Sigmoid colon (tissue), 7 donors: ENCODE measurements around the gene RANBP2. TPM values are rescaled to one million over a fixed set of nuclear protein-coding genes. Genes with fewer than 3 reads are reported as not detected.

Experiments
- DNase-seq: peaks from one replicate; pipeline ENCODE4 v3.0.0-alpha.2; 2019
- H3K27ac ChIP-seq, 4 donors: fragments of 200-600 bp; sonication (generic); one replicate each; pipeline ENCODE4 v1.5.1; 2016 to 2019; ENCODE audit warnings: mild to moderate bottlenecking in 1 of 4
- H3K27me3 ChIP-seq, 3 donors: fragments of 200-600 bp; sonication (generic); one replicate each; pipeline ENCODE4 v1.5.1; 2019; ENCODE audit warnings: mild to moderate bottlenecking in 1 of 3
- H3K36me3 ChIP-seq, 4 donors: fragments of 200-600 bp; sonication (generic); one replicate each; pipeline ENCODE4 v1.5.1; 2016 to 2019
- H3K4me1 ChIP-seq, 4 donors: fragments of 200-600 bp; sonication (generic); one replicate each; pipeline ENCODE4 v1.5.1; 2017 to 2019
- H3K4me3 ChIP-seq, 4 donors: fragments of 200-600 bp; sonication (generic); one replicate each; pipeline ENCODE4 v1.5.1; 2017 to 2019; ENCODE audit warnings: mild to moderate bottlenecking in 2 of 4, moderate library complexity in 1 of 4
- H3K9me3 ChIP-seq, 4 donors: fragments of 200-600 bp in 3 of 4; sonication (generic) in 3 of 4; one replicate each; pipeline versions ENCODE4 v1.5.1 to v1.6.1; 2013 to 2019
- CTCF ChIP-seq, 4 experiments: fragments of 450-650 bp in 3 of 4; fragments of 200-600 bp in 1 of 4; IDR thresholded peaks; one replicate each; pipeline ENCODE4 v1.5.1; 2016 to 2019; ENCODE audit warnings: antibody characterized with exemption in 4 of 4, mild to moderate bottlenecking in 3 of 4, moderate library complexity in 2 of 4
- EP300 ChIP-seq, 4 donors: sonication (generic); formaldehyde crosslinking; IDR thresholded peaks; one replicate each; pipeline ENCODE4 v1.6.1; 2017; ENCODE audit warnings: antibody characterized with exemption in 4 of 4
- POLR2A ChIP-seq, 2 donors: fragments of 450-650 bp; IDR thresholded peaks; one replicate each; pipeline ENCODE4 v1.6.1; 2016; ENCODE audit warnings: antibody characterized with exemption in 2 of 2, mild to moderate bottlenecking in 2 of 2, moderate library complexity in 2 of 2
- POLR2AphosphoS5 ChIP-seq, 4 donors: sonication (generic); formaldehyde crosslinking; IDR thresholded peaks; one replicate each; pipeline ENCODE4 v1.6.1; 2017; ENCODE audit warnings: antibody characterized with exemption in 4 of 4
- WGBS, 2 donors: extraction: QIAGEN DNeasy Blood & Tissue Kit; methylation state at CpG; one replicate each; pipeline ENCODE4 v1.1.7; 2013; 5-methylcytosine and 5-hydroxymethylcytosine counted together
- intact Hi-C: fragments of 100-400 bp; cut with DNase I; formaldehyde crosslinking; loops from one replicate; pipeline ENCODE4 v1.15.1; 2023
- polyA plus RNA-seq, 3 donors: library from polyadenylated mRNA; stranded (reverse); fragments of 200-250 nt; gene quantifications; one replicate each; pipeline ENCODE4 v1.2.3, GENCODE V29; 2013
- total RNA-seq, 4 donors: library from RNA; depleted of rRNA; stranded (reverse); fragments of >200 nt; gene quantifications; one replicate each; pipeline ENCODE4 v1.1.0, GENCODE V29; 2016
- donor health status: healthy with polysubstance abuse.
- donor health status: Bipolar disorder and iron deficiency.
- donor health status: healthy.

The RANBP2 gene
- total and polyA plus RNA-seq, 7 donors, result 5.3 to 66.5 (median 52.6) TPM

GRCh38 chr2:108825736-108826135 lies 106.5 kb downstream of the RANBP2 start:
- Histone ChIP-seq H3K4me3 (no peak overlapping the region), H3K36me3 (no peaks in the 10 kb centered on the region), H3K27me3 (no peaks in the 10 kb centered on the region), H3K9me3 (no peaks in the 10 kb centered on the region), H3K27ac (no peak overlapping the region), H3K4me1 (no peaks in the 10 kb centered on the region)
- TF ChIP-seq CTCF (IDR thresholded peaks at IDR 0.05), result no peak
- no peak for TF ChIP-seq EP300 (IDR thresholded peaks at IDR 0.05)
- no peak for TF ChIP-seq POLR2A (IDR thresholded peaks at IDR 0.05)
- no peak for TF ChIP-seq POLR2AphosphoS5 (IDR thresholded peaks at IDR 0.05)
- intact Hi-C loops, result no loop called here
- WGBS, 2 donors, result 78 to 86% methylated on average over 3 of the region's 3 CpGs
- DNase-seq, result no peak

GRCh38 chr2:108829578-108830310 lies 110.5 kb downstream of the RANBP2 start:
- TF ChIP-seq CTCF (IDR thresholded peaks at IDR 0.05), result no peak
- no peak for TF ChIP-seq POLR2A (IDR thresholded peaks at IDR 0.05)
- no peak for TF ChIP-seq EP300 (IDR thresholded peaks at IDR 0.05)
- TF ChIP-seq POLR2AphosphoS5 (IDR thresholded peaks at IDR 0.05), result no peak
- no peak overlapping the region for H3K4me3 ChIP-seq
- no peaks in the 10 kb centered on the region for H3K9me3 ChIP-seq
- H3K27me3 ChIP-seq, result no peaks in the 10 kb centered on the region
- H3K36me3 ChIP-seq, result no peaks in the 10 kb centered on the region
- no peak overlapping the region for H3K27ac ChIP-seq
- intact Hi-C loops, result no loop called here
- H3K4me1 ChIP-seq, result no peaks in the 10 kb centered on the region
- no peak for DNase-seq
- 93 to 94% methylated on average over 4 of the region's 4 CpGs for WGBS, 2 donors

DNA sequence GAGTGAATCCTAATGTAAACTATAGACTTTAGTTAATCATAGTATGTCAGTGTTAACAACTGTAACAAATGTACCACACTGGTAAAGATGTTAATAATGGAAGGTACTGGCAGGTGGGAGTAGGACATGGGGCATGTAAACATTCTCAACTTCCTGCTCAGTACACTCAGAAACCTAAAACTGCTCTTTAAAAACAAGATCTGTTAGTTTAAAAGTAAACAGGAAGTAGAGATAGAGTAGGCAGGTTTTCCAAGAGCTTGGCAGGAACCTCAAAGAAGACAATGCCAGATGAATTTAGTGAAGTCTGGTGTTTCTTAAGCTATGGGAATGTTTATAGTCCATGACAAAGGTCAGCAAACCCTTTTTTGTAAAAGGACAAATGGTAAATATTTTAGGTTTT lies 113.9 kb downstream of the RANBP2 start:
- Histone ChIP-seq H3K9me3 (no peaks in the 10 kb centered on the region), H3K36me3 (no peaks in the 10 kb centered on the region), H3K27me3 (no peaks in the 10 kb centered on the region), H3K4me3 (no peak overlapping the region), H3K4me1 (no peaks in the 10 kb centered on the region), H3K27ac (no peak overlapping the region)
- TF ChIP-seq EP300 (IDR thresholded peaks at IDR 0.05) (no peak), POLR2A (IDR thresholded peaks at IDR 0.05) (no peak), CTCF (IDR thresholded peaks at IDR 0.05) (no peak), POLR2AphosphoS5 (IDR thresholded peaks at IDR 0.05) (no peak)
- intact Hi-C loops, result no loop called here
- no peak for DNase-seq

GRCh38 chr2:108834620-108835019 lies 115.3 kb downstream of the RANBP2 start:
- Histone ChIP-seq H3K4me1 (no peaks in the 10 kb centered on the region), H3K27me3 (no peaks in the 10 kb centered on the region), H3K27ac (no peak overlapping the region), H3K4me3 (no peak overlapping the region), H3K9me3 (peaks cover 0 to 3% (median 0%) of the 10 kb centered on the region in 4 donors), H3K36me3 (no peaks in the 10 kb centered on the region)
- no peak for TF ChIP-seq POLR2AphosphoS5 (IDR thresholded peaks at IDR 0.05)
- no peak for TF ChIP-seq CTCF (IDR thresholded peaks at IDR 0.05)
- no peak for TF ChIP-seq POLR2A (IDR thresholded peaks at IDR 0.05)
- TF ChIP-seq EP300 (IDR thresholded peaks at IDR 0.05), result no peak
- intact Hi-C loops, result no loop called here
- no peak for DNase-seq
- WGBS, 2 donors, result 93 to 95% methylated on average over 3 of the region's 3 CpGs

GRCh38 chr2:108835040-108835439 lies 115.8 kb downstream of the RANBP2 start:
- whole genome bisulfite sequencing, 2 donors, result 88 to 94% methylated on average over 1 of the region's 1 CpG
- TF ChIP-seq EP300 (IDR thresholded peaks at IDR 0.05) (no peak), POLR2AphosphoS5 (IDR thresholded peaks at IDR 0.05) (no peak), CTCF (IDR thresholded peaks at IDR 0.05) (no peak), POLR2A (IDR thresholded peaks at IDR 0.05) (no peak)
- intact Hi-C loops, result no loop called here
- Histone ChIP-seq H3K27me3 (no peaks in the 10 kb centered on the region), H3K4me3 (no peak overlapping the region), H3K4me1 (no peaks in the 10 kb centered on the region), H3K36me3 (no peaks in the 10 kb centered on the region), H3K9me3 (peaks cover 0 to 6% (median 0%) of the 10 kb centered on the region in 4 donors), H3K27ac (no peak overlapping the region)
- DNase-seq, result no peak
